ENCODE data around the gene P2RY11. TPM values are rescaled to one million over a fixed set of nuclear protein-coding genes. Genes with fewer than 3 reads are reported as not detected.

P2RY11 gene
- total RNA-seq, 4 donors from 2014 or later = 2.7 to 18.7 (median 4.7) TPM

DNA sequence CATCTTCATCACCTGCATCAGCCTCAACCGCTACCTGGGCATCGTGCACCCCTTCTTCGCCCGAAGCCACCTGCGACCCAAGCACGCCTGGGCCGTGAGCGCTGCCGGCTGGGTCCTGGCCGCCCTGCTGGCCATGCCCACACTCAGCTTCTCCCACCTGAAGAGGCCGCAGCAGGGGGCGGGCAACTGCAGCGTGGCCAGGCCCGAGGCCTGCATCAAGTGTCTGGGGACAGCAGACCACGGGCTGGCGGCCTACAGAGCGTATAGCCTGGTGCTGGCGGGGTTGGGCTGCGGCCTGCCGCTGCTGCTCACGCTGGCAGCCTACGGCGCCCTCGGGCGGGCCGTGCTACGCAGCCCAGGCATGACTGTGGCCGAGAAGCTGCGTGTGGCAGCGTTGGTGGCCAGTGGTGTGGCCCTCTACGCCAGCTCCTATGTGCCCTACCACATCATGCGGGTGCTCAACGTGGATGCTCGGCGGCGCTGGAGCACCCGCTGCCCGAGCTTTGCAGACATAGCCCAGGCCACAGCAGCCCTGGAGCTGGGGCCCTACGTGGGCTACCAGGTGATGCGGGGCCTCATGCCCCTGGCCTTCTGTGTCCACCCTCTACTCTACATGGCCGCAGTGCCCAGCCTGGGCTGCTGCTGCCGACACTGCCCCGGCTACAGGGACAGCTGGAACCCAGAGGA is 2.6 kb downstream of the P2RY11 start:
- DNase-seq (ENCODE audit: low spot score) = no peak

DNA sequence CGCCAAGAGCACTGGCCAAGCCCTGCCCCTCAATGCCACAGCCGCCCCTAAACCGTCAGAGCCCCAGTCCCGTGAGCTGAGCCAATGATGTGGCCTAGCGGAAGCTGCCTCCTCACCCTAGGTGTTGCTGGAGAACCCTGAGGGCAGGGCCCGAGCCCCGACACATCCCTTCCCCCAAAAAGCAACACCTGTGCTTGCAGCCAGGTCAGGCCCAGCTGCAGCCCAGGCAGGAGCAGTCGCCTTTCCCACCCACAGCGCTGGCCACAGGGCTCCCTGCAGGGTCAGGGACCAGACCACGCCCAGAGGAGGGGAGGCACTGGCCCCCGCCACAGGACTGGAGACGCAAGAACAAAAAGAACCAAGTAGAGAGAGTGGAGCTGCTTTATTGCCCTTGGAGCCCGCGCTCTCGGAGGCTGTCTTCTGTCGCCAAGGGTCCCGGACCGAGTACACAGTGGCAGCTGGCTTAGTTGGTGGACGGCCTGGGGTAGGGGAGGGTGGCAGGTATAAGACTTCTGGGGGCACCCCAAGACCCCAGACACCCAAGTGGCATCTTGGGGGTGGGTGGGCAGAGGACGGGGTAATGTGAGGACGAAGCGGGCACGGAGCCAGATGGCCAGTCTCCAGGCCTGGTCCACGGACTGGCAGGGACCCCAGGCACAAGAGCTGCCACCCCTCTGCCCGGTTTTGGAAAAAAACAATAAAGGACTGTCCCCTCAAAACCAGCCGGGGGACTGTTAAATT is 3.3 kb downstream of the P2RY11 start:
- DNase-seq (ENCODE audit: low spot score) (no peak), ATAC-seq (ENCODE audit: low FRiP score) (no peak)
- TF ChIP-seq, protein P1, sequence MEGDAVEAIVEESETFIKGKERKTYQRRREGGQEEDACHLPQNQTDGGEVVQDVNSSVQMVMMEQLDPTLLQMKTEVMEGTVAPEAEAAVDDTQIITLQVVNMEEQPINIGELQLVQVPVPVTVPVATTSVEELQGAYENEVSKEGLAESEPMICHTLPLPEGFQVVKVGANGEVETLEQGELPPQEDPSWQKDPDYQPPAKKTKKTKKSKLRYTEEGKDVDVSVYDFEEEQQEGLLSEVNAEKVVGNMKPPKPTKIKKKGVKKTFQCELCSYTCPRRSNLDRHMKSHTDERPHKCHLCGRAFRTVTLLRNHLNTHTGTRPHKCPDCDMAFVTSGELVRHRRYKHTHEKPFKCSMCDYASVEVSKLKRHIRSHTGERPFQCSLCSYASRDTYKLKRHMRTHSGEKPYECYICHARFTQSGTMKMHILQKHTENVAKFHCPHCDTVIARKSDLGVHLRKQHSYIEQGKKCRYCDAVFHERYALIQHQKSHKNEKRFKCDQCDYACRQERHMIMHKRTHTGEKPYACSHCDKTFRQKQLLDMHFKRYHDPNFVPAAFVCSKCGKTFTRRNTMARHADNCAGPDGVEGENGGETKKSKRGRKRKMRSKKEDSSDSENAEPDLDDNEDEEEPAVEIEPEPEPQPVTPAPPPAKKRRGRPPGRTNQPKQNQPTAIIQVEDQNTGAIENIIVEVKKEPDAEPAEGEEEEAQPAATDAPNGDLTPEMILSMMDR (IDR thresholded peaks at IDR 0.05) = no peak

More for the DNA sequence above, 2.6 kb downstream of the P2RY11 start:
- ATAC-seq (ENCODE audit: low FRiP score) = no peak
- TF ChIP-seq, protein P1 (IDR thresholded peaks at IDR 0.05) = no peak

GRCh38 chr19:10115392-10116084 is 4.0 kb downstream of the P2RY11 start:
- no peak for ATAC-seq (ENCODE audit: low FRiP score)
- no peak for DNase-seq (ENCODE audit: low spot score)

DNA sequence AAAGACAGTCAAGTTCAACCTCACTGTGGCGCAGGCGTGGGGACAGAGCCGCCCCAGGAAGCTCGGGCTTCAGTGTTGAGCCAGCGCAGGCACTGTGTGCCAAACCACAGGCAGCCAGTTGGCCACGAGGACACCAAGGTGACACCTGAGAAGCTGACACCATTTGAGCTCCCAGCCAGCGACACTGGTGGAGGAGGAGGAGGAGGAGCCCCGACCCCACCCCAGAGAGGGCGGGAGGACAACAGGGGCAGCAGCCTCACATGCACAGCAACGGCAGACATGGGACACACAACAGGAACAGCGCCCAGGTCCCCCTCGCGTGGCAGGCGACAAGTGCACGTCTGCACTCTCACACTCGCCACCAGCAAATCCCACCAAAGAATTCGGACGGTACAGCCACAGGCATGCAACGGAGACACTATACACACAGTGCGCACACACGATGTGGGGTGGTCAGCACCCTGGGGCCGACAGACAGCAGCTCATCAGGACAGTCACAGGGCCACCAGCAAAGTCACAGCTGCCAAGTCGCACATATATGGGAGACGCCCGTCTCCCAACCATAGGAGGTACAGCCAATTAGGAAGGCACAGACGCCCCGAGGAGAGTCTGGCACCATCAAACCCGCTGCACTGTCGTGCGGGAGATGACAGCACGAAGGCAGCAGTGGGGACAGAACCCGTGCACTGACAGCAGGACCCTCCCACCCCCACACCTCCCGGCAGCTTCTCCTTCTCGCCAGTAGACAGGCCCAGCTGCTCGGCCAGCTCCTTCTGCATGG is 4.8 kb downstream of the P2RY11 start:
- TF ChIP-seq, protein P1 (IDR thresholded peaks at IDR 0.05) = no peak
- DNase-seq (ENCODE audit: low spot score) (no peak), ATAC-seq (ENCODE audit: low FRiP score) (no peak)

More at GRCh38 chr19:10115392-10116084, 4.0 kb downstream of the P2RY11 start:
- TF ChIP-seq, protein P1 (IDR thresholded peaks at IDR 0.05) = no peak

GRCh38 chr19:10116866-10117616 is 5.5 kb downstream of the P2RY11 start:
- DNase-seq (ENCODE audit: low spot score) (no peak), ATAC-seq (ENCODE audit: low FRiP score) (no peak)
- TF ChIP-seq, protein P1 (IDR thresholded peaks at IDR 0.05) = no peak

- no peak for ATAC-seq (ENCODE audit: low FRiP score)
- DNase-seq (ENCODE audit: low spot score) = no peak
- TF ChIP-seq, protein P1 (IDR thresholded peaks at IDR 0.05) = no peak
These were observed 7.5 kb downstream of the P2RY11 start for GRCh38 chr19:10118960-10119359.

All from omental fat pad (tissue), 4 donors.